Activated T-cell treated with anti-CD3 and anti-CD28 coated beads, Interleukin-2, amount 50 U/mL, for 24 hours (primary cell): Measurements from ENCODE around the gene RASGRF2.
"Not testable (repeated sequence)": the region's sequence is repeated elsewhere in the genome, so short reads cannot be mapped to it uniquely, and the experiment has no call there.

Experiments
- DNase-seq: peaks from one replicate; pipeline ENCODE4 v3.0.0-alpha.2; 2020
- H3K27ac Mint-ChIP-seq: 2 replicates; pipeline ENCODE4 v1.8.0; 2020; ENCODE audit warnings: mild to moderate bottlenecking, mixed read lengths
- H3K27me3 Mint-ChIP-seq: 2 replicates; pipeline ENCODE4 v1.8.0; 2020; ENCODE audit warnings: mixed read lengths
- H3K36me3 Mint-ChIP-seq: 2 replicates; pipeline ENCODE4 v1.8.0; 2020; ENCODE audit warnings: low read depth, mixed read lengths
- H3K4me1 Mint-ChIP-seq: 2 replicates; pipeline ENCODE4 v1.8.0; 2020; ENCODE audit warnings: low read depth, mixed read lengths
- H3K4me3 Mint-ChIP-seq: 2 replicates; pipeline ENCODE4 v1.8.0; 2020; ENCODE audit warnings: mild to moderate bottlenecking, moderate library complexity, mixed read lengths
- H3K9me3 Mint-ChIP-seq: 2 replicates; pipeline ENCODE4 v1.8.0; 2020; ENCODE audit warnings: mixed read lengths

RASGRF2 gene

GRCh38 chr5:81117566-81117965 is 157.4 kb downstream of the RASGRF2 start:
- H3K36me3 Mint-ChIP-seq: peaks cover 87% of the 10 kb centered on the region
- H3K27ac Mint-ChIP-seq: no peak overlapping the region
- no peaks in the 10 kb centered on the region for H3K9me3 Mint-ChIP-seq
- no peak overlapping the region for H3K4me3 Mint-ChIP-seq
- no peaks in the 10 kb centered on the region for H3K27me3 Mint-ChIP-seq
- H3K4me1 Mint-ChIP-seq: peaks cover 18% of the 10 kb centered on the region
- no peak for DNase-seq

GRCh38 chr5:81121273-81121672 is 161.1 kb downstream of the RASGRF2 start:
- H3K9me3 Mint-ChIP-seq: no peaks in the 10 kb centered on the region
- H3K27ac Mint-ChIP-seq: no peak overlapping the region

GRCh38 chr5:81121836-81122630 is 161.9 kb downstream of the RASGRF2 start:
- H3K4me3 Mint-ChIP-seq: no peak overlapping the region
- DNase-seq: no peak
- H3K27me3 Mint-ChIP-seq: no peaks in the 10 kb centered on the region
- no peaks in the 10 kb centered on the region for H3K9me3 Mint-ChIP-seq
- no peak overlapping the region for H3K27ac Mint-ChIP-seq
- H3K36me3 Mint-ChIP-seq: peaks cover 79% of the 10 kb centered on the region
- peaks cover 18% of the 10 kb centered on the region for H3K4me1 Mint-ChIP-seq

More at GRCh38 chr5:81121273-81121672, 161.1 kb downstream of the RASGRF2 start:
- no peak for DNase-seq
- Mint-ChIP-seq H3K4me3 (no peak overlapping the region), H3K27me3 (no peaks in the 10 kb centered on the region), H3K36me3 (peaks cover 80% of the 10 kb centered on the region), H3K4me1 (peaks cover 18% of the 10 kb centered on the region)

GRCh38 chr5:81124689-81125088 is 164.5 kb downstream of the RASGRF2 start:
- not testable (repeated sequence) for DNase-seq, H3K27ac Mint-ChIP-seq, H3K9me3 Mint-ChIP-seq, H3K4me3 Mint-ChIP-seq, H3K27me3 Mint-ChIP-seq
- Mint-ChIP-seq H3K4me1 (peaks cover 20% of the 10 kb centered on the region), H3K36me3 (peaks cover 68% of the 10 kb centered on the region)

- Mint-ChIP-seq H3K27me3 (no peaks in the 10 kb centered on the region), H3K36me3 (peaks cover 67% of the 10 kb centered on the region), H3K4me3 (no peak overlapping the region), H3K4me1 (peaks cover 18% of the 10 kb centered on the region), H3K27ac (no peak overlapping the region), H3K9me3 (no peaks in the 10 kb centered on the region)
- no peak for DNase-seq
Observed at GRCh38 chr5:81125959-81126358, 165.8 kb downstream of the RASGRF2 start.

- Mint-ChIP-seq H3K36me3 (peaks cover 61% of the 10 kb centered on the region), H3K27ac (no peak overlapping the region), H3K27me3 (no peaks in the 10 kb centered on the region), H3K4me3 (no peak overlapping the region), H3K9me3 (no peaks in the 10 kb centered on the region), H3K4me1 (peaks cover 2% of the 10 kb centered on the region)
- no peak for DNase-seq
Observed at GRCh38 chr5:81128416-81128815, 168.3 kb downstream of the RASGRF2 start.

GRCh38 chr5:81132381-81132780 is 172.2 kb downstream of the RASGRF2 start:
- no peak overlapping the region for H3K4me3 Mint-ChIP-seq
- no peaks in the 10 kb centered on the region for H3K27me3 Mint-ChIP-seq
- H3K4me1 Mint-ChIP-seq: peaks cover 5% of the 10 kb centered on the region
- H3K27ac Mint-ChIP-seq: no peak overlapping the region
- no peak for DNase-seq
- H3K9me3 Mint-ChIP-seq: no peaks in the 10 kb centered on the region
- peaks cover 53% of the 10 kb centered on the region for H3K36me3 Mint-ChIP-seq

- H3K27ac Mint-ChIP-seq: no peak overlapping the region
- H3K27me3 Mint-ChIP-seq: no peaks in the 10 kb centered on the region
- H3K36me3 Mint-ChIP-seq: peaks cover 56% of the 10 kb centered on the region
- no peaks in the 10 kb centered on the region for H3K9me3 Mint-ChIP-seq
- H3K4me1 Mint-ChIP-seq: peaks cover 2% of the 10 kb centered on the region
- no peak for DNase-seq
- H3K4me3 Mint-ChIP-seq: no peak overlapping the region
Observed at GRCh38 chr5:81134066-81134465, 173.9 kb downstream of the RASGRF2 start.

- H3K4me3 Mint-ChIP-seq: no peak overlapping the region
- peaks cover 2% of the 10 kb centered on the region for H3K4me1 Mint-ChIP-seq
- no peaks in the 10 kb centered on the region for H3K27me3 Mint-ChIP-seq
- DNase-seq: no peak
- no peak overlapping the region for H3K27ac Mint-ChIP-seq
- no peaks in the 10 kb centered on the region for H3K9me3 Mint-ChIP-seq
- peaks cover 58% of the 10 kb centered on the region for H3K36me3 Mint-ChIP-seq
Observed at GRCh38 chr5:81134566-81134965, 174.4 kb downstream of the RASGRF2 start.

- no peaks in the 10 kb centered on the region for H3K27me3 Mint-ChIP-seq
- no peak for DNase-seq
- H3K4me1 Mint-ChIP-seq: peaks cover 2% of the 10 kb centered on the region
- H3K27ac Mint-ChIP-seq: no peak overlapping the region
- no peaks in the 10 kb centered on the region for H3K9me3 Mint-ChIP-seq
- no peak overlapping the region for H3K4me3 Mint-ChIP-seq
- H3K36me3 Mint-ChIP-seq: peaks cover 59% of the 10 kb centered on the region
Observed at GRCh38 chr5:81136557-81136956, 176.4 kb downstream of the RASGRF2 start.

- DNase-seq: no peak
- Mint-ChIP-seq H3K9me3 (no peaks in the 10 kb centered on the region), H3K27ac (no peak overlapping the region), H3K4me3 (no peak overlapping the region), H3K4me1 (peaks cover 2% of the 10 kb centered on the region), H3K27me3 (no peaks in the 10 kb centered on the region), H3K36me3 (peaks cover 52% of the 10 kb centered on the region)
Observed at GRCh38 chr5:81137833-81138232, 177.7 kb downstream of the RASGRF2 start.

GRCh38 chr5:81140441-81140840 is 180.3 kb downstream of the RASGRF2 start:
- DNase-seq: no peak
- Mint-ChIP-seq H3K27ac (no peak overlapping the region), H3K9me3 (no peaks in the 10 kb centered on the region), H3K4me3 (no peak overlapping the region), H3K4me1 (peaks cover 7% of the 10 kb centered on the region), H3K36me3 (peaks cover 48% of the 10 kb centered on the region), H3K27me3 (no peaks in the 10 kb centered on the region)

- Mint-ChIP-seq H3K4me3 (no peak overlapping the region), H3K9me3 (no peaks in the 10 kb centered on the region), H3K27ac (no peak overlapping the region), H3K4me1 (peaks cover 12% of the 10 kb centered on the region), H3K27me3 (no peaks in the 10 kb centered on the region), H3K36me3 (peaks cover 51% of the 10 kb centered on the region)
- DNase-seq: no peak
Observed at GRCh38 chr5:81140943-81141342, 180.8 kb downstream of the RASGRF2 start.

- H3K27ac Mint-ChIP-seq: no peak overlapping the region
- peaks cover 45% of the 10 kb centered on the region for H3K36me3 Mint-ChIP-seq
- no peaks in the 10 kb centered on the region for H3K9me3 Mint-ChIP-seq
- H3K4me1 Mint-ChIP-seq: peaks cover 20% of the 10 kb centered on the region
- H3K4me3 Mint-ChIP-seq: no peak overlapping the region
- H3K27me3 Mint-ChIP-seq: no peaks in the 10 kb centered on the region
- no peak for DNase-seq
Observed at GRCh38 chr5:81142108-81142507, 181.9 kb downstream of the RASGRF2 start.

- H3K9me3 Mint-ChIP-seq: no peaks in the 10 kb centered on the region
- no peak for DNase-seq
- H3K4me1 Mint-ChIP-seq: peaks cover 34% of the 10 kb centered on the region
- H3K4me3 Mint-ChIP-seq: no peak overlapping the region
- no peaks in the 10 kb centered on the region for H3K27me3 Mint-ChIP-seq
- no peak overlapping the region for H3K27ac Mint-ChIP-seq
- peaks cover 20% of the 10 kb centered on the region for H3K36me3 Mint-ChIP-seq
Observed at GRCh38 chr5:81145329-81145935, 185.3 kb downstream of the RASGRF2 start.
